ENCODE results near the gene ZDHHC20.
A peak's percentile ranks its signal among the peaks of the same experiment; 100 is the strongest.

The ZDHHC20 gene, protein sequence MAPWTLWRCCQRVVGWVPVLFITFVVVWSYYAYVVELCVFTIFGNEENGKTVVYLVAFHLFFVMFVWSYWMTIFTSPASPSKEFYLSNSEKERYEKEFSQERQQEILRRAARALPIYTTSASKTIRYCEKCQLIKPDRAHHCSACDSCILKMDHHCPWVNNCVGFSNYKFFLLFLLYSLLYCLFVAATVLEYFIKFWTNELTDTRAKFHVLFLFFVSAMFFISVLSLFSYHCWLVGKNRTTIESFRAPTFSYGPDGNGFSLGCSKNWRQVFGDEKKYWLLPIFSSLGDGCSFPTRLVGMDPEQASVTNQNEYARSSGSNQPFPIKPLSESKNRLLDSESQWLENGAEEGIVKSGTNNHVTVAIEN

GRCh38 chr13:21458813-21459701 lies at the start of gene ZDHHC20:
TSS of gene ZDHHC20 (minus strand) at chr13:21459303. CDS start at chr13:21459171, 132 bp downstream.
- DNase-seq: peak; percentile 94

DNA sequence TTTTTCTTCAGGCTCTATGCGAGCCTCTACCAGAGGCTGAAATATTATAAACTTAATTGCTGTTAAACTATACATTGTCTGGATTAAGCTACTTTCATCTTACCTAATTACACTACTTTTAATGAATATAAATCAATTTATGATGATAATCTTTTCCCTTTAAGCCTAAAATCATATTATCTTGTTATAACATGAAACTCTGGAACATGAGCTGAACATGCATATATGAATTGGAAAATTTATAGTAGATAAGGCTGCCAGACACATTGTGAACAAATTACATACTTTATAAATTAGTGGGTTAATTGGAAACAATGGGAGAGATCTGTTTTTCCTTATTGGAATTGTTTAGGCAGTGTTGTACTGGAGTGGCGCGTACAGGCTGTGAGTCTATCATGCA lies 45.3 kb upstream of the ZDHHC20 start:
- DNase-seq: no peak

GRCh38 chr13:21501686-21502085 lies 42.6 kb upstream of the ZDHHC20 start:
- DNase-seq: no peak

DNA sequence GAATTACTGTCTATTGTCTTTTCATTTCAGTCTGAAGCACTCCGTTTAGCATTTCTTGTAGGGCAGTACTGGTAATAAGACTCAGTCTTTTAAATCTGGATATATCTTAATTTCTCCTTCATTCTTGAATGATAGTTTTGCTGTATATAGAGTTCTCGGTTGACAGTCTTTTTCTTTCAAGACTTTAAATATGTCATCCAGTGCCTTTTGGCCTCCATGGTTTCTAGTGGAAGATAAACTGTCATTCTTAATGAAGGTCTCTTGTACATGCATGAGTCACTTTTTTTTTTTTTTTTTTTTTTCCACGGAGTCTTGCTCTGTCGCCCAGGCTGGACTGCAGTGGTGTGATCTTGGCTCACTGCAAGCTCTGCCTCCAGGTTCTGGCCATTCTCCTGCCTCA lies 27.2 kb upstream of the ZDHHC20 start:
- DNase-seq: no peak

- no peak for DNase-seq
Observed at GRCh38 chr13:21483748-21484147, 24.6 kb upstream of the ZDHHC20 start.

DNA sequence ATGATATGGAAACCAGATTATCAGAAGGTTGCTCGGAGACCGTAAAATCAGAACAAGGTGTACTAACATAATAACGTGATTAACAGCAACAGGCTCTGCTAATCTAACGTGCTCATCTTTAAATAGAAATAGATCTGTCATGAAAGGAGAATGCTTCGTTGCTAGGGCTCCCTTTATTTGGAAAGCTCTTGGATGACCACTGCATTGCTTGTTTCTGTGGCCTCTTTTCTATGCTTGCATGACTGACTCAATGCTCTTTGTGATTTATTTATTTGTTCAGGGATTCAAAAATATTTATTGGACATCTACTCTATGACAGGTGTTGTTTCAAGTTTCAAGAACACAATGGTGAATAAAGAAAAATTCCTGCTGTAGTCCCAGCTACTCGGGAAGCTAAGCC lies 22.3 kb upstream of the ZDHHC20 start:
- no peak for DNase-seq

- peak; percentile 5 to 44 for DNase-seq
Observed at GRCh38 chr13:21478881-21479808, 20.0 kb upstream of the ZDHHC20 start.

GRCh38 chr13:21476893-21477472 lies 17.9 kb upstream of the ZDHHC20 start:
- DNase-seq: peak; percentile 83 to 85

GRCh38 chr13:21475115-21475514 lies 16.0 kb upstream of the ZDHHC20 start:
- no peak for DNase-seq

GRCh38 chr13:21470785-21471184 lies 11.7 kb upstream of the ZDHHC20 start:
- DNase-seq: no peak

- no peak for DNase-seq
Observed at GRCh38 chr13:21466527-21466926, 7.4 kb upstream of the ZDHHC20 start.

DNA sequence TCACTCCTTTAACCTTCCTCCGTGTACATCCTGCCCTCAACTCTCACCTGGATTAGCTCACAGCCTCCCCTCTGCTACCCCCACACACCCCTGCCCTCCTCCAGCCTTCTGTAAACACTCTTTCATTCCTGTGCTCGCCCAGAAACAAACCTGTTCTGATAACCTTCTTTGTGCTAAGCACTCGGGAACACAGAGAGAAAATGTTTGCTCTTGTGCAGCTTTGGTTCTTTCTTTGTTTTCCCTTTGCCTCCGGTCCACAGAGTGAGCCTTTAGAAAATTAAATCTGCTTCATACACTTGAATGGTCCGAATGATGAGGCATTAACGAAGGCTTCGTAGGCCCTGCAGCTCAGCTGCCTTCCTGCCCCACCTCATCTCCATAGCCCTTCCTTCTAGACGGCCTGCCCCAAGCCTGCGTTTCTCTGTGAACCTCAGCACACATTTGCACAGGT lies 6.6 kb upstream of the ZDHHC20 start:
- no peak for DNase-seq

DNA sequence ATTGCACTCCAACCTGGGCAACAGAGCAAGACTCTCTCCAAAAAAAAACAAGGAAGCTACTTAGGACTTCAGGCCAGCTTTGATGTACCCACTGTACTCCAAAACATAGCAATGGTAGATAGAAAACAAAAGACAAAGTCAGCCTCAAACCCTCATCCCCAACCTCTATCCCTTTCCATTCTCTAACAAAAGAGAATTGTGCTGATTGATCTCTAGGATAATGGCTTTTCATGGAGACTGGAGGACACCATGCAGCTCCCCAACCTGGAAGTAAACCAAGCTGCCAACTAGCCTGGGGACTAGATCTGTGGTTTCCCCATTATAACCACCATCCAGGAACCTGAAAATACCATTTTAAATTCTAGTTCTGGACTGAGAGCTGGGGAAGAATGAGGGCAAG lies 4.3 kb upstream of the ZDHHC20 start:
- no peak for DNase-seq

DNA sequence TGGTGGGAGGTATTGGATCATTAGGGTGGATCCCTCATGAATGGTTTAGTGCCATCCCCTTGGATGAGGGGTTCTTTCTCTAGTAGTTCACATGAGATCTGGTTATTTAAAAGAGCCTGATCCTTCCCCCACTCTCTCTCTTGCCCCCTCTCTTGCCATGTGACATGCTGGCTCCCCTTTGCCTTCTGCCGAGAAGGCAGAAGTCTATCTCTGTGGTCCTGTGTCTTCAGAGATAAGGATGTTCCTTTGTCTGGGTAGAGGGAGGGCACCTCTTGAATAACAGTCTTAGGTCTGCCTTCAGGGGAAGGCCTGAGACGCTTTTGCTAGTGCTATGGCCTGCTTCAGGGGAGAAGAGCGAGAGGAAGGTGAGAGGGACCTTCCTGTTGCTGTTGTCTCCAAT lies 2.0 kb upstream of the ZDHHC20 start:
- no peak for DNase-seq

DNA sequence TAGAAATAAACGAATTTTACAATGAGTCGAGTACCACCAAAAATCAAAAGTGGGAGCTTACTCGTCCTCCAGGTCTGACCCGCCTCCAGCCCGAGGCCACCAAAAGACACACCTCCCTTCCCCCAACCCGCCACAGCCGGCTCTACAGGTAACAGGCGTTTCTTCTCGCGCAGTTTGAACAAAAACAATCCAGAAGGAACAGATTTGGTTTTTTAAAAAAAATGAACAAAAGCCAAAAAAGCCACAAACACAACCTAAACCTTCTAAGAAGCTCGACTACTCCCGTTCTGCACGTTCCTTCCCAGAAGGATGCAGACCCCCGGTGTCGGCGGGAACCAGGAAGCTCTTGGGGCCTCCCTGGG lies 671 bp downstream of the ZDHHC20 start:
- DNase-seq: peak; percentile 55 to 64

DNA sequence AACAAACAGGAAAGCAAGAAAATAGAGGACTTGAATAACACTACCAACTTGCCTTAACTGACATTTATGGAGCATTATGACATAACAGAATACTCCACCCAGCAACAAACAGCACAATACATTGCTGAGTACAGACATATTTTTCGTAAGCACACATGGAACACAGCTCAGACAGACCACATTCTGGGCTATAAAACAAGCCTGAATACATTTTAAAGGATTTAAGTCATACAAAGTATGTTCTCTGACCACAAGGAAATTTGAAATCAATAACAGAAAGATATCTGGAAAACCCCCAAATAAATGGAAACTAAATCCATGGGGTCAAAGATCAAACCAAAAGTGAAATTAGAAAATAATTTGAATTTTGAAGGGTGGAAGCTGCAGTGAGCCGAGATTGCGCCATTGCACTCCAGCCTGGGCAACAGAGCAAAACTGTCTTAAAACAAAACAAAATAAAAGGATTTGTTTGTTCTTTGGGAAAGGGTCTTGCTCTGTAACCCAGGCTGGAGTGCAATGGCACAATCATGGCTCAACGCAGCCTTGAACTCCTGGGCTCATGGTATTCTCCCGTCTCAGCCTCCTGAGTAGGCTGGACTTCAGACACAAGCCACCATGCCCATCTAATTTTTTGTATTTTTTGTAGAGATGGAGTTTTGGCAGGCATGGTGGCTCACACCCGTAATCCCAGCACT lies 5.6 kb downstream of the ZDHHC20 start:
- DNase-seq: no peak

- no peak for DNase-seq
Observed at GRCh38 chr13:21450936-21451335, 8.2 kb downstream of the ZDHHC20 start.

- no peak for DNase-seq
Observed at GRCh38 chr13:21446656-21447055, 12.4 kb downstream of the ZDHHC20 start.

GRCh38 chr13:21445759-21446158 lies 13.3 kb downstream of the ZDHHC20 start:
- DNase-seq: no peak

DNA sequence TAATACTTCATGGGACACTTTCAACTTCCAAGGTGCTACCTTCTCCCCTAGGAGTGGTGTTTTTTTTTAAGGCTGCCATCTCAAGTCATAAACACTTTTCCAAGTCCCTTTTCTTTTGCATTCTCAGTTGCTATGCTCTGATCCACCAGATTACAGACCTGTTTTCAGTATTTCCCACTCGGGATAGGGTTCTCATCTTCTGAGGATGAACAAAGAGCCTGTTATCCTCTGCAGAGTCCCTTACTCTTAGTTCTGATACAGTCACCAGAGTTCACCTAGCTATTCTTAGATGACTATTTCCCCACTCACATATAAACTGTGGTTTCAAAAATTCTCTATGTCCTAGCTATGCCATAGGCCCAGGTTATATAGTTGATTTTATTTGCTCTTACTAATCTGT lies 15.9 kb downstream of the ZDHHC20 start:
- no peak for DNase-seq

DNA sequence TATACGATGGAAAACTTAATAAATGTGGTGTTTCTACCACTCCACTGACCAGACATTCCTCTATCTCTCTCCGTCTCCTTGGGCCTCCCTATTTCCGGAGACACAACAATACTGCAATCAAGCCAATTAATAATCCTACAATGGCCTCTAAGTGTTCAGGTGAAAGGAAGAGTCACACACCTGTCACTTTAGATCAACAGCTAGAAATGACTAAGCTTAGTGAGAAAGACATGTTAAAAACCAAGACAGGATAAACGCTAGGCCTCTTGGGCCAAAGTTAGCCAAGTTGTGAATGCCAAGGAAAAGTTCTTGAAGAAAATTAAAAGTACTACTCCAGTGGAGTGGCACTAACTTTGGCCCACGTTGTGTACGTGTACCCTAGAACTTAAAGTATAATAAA lies 22.5 kb downstream of the ZDHHC20 start:
- DNase-seq: no peak

DNA sequence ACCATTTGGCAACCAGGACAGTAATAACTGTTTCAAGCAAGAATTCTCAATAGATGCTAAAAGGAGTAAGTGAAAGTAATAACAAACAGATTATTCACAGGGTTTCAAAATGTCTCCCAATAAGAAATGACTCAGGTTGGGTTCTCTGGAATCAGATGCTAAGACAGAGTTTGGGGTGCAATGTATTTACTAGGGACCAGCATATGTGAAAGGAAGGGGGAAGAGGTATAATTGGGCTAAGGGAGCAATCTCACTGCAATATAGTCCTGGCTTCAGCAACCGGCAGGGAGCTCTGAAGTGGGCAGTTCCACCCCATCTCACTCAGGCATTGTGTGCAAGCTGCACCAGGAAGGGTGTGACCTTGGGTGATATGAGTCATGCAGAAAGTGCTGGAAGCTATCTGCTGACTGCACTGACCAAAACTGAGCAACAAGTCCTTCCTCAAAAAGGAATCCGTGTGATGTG lies 23.4 kb downstream of the ZDHHC20 start:
- DNase-seq: peak; percentile 15 to 40

Measured in stimulated activated CD4-positive, alpha-beta T cell treated with anti-CD3 and anti-CD28 coated beads, Interleukin-2, amount 100 ng/mL, for 24 hours (primary cell).